Uterus (tissue), 2 donors: Measurements from ENCODE around the gene L3MBTL1.

Source experiments
- POLR2A ChIP-seq, 2 donors: fragments of 450-650 bp; IDR thresholded peaks; one replicate each; pipeline ENCODE4 v1.6.1; 2016; ENCODE audit warnings: antibody characterized with exemption in 2 of 2, mild to moderate bottlenecking in 1 of 2, moderate library complexity in 1 of 2
- TF ChIP-seq, protein P1 (sequence below), 4 experiments: fragments of 200-600 bp in 2 of 4; fragments of 450-650 bp in 2 of 4; sonication (generic) in 2 of 4; IDR thresholded peaks; one replicate each; pipeline ENCODE4 v1.5.1; 2016 to 2019; ENCODE audit warnings: antibody characterized with exemption in 4 of 4, mild to moderate bottlenecking in 2 of 4, moderate library complexity in 1 of 4

- TF ChIP-seq POLR2A (IDR thresholded peaks at IDR 0.05) = no peak
- TF ChIP-seq, protein P1, sequence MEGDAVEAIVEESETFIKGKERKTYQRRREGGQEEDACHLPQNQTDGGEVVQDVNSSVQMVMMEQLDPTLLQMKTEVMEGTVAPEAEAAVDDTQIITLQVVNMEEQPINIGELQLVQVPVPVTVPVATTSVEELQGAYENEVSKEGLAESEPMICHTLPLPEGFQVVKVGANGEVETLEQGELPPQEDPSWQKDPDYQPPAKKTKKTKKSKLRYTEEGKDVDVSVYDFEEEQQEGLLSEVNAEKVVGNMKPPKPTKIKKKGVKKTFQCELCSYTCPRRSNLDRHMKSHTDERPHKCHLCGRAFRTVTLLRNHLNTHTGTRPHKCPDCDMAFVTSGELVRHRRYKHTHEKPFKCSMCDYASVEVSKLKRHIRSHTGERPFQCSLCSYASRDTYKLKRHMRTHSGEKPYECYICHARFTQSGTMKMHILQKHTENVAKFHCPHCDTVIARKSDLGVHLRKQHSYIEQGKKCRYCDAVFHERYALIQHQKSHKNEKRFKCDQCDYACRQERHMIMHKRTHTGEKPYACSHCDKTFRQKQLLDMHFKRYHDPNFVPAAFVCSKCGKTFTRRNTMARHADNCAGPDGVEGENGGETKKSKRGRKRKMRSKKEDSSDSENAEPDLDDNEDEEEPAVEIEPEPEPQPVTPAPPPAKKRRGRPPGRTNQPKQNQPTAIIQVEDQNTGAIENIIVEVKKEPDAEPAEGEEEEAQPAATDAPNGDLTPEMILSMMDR (IDR thresholded peaks at IDR 0.05) = no peak
Measured at GRCh38 chr20:43590036-43590391, 82.5 kb downstream of the L3MBTL1 start.
